HCT116 (cell line): ENCODE results near the gene EPSTI1. TPM values are rescaled to one million over a fixed set of nuclear protein-coding genes. Genes with fewer than 3 reads are reported as not detected.

Experiments
- ATAC-seq: fragments of 200-7000 bp; cut with Tn5 transposase; 2 replicates; pipeline ENCODE4 v1.9.1; 2020; ENCODE audit warnings: mild to moderate bottlenecking, moderate library complexity
- BruUV-seq: library from RNA; stranded (reverse); fragments of 400-500 nt; replicated peaks from 2 replicates; lab custom pipeline; 2021; lab: Mats Ljungman, UMichigan
- CTCF ChIA-PET: fragments of 300-600 bp; sonication (Branson Sonifier 250); formaldehyde crosslinking; loops from one replicate; lab custom pipeline; 2021; ENCODE audit warnings: antibody characterized with exemption; lab: Charles Lee
- POLR2A ChIA-PET: fragments of 300-600, 350-600 bp; sonication (Branson Sonifier 250); formaldehyde crosslinking; loops from one replicate; lab custom pipeline; 2021; ENCODE audit warnings: antibody characterized with exemption; lab: Charles Lee
- RAD21 ChIA-PET, 2 experiments: fragments of 300-600 bp; sonication (Branson Sonifier 250); formaldehyde crosslinking; loops; one replicate each; lab custom pipeline; 2023; ENCODE audit warnings: low total read pairs in 2 of 2; ENCODE audit not compliant: uncharacterized antibody in 2 of 2, unreplicated experiment in 2 of 2, low non-redundant PET in 1 of 2; lab: Charles Lee
- DNase-seq: peaks from one replicate; pipeline ENCODE4 v3.0.0-alpha.2; 2010; ENCODE audit warnings: low read depth, low spot score
- H2AFZ ChIP-seq: fragments of 200-600 bp; shearing (Covaris generic), sonication (generic); 2 replicates; pipeline ENCODE4 v1.6.1; 2017; ENCODE audit warnings: low read depth, mixed run types, mixed read lengths, antibody characterized with exemption, low read length; ENCODE audit not compliant: poor library complexity, severe bottlenecking
- H3K27ac ChIP-seq: 2 replicates; pipeline ENCODE4 v1.5.1; 2012; ENCODE audit warnings: low read depth, low read length
- H3K27me3 ChIP-seq: fragments of 200-600 bp; sonication (generic); 2 replicates; pipeline ENCODE4 v1.6.1; 2016; ENCODE audit warnings: mixed run types, low read length, mixed read lengths; ENCODE audit not compliant: insufficient read depth
- H3K36me3 ChIP-seq, 2 experiments: fragments of 200-500 bp in 1 of 2; fragments of 200-600 bp in 1 of 2; sonication (Bioruptor generic) in 1 of 2; sonication (generic) in 1 of 2; 2 replicates each; pipeline versions ENCODE4 v1.5.1 to v1.6.1; 2014 to 2016; ENCODE audit warnings: low read length in 2 of 2, inconsistent platforms in 1 of 2, mixed read lengths in 1 of 2, mixed run types in 1 of 2; ENCODE audit not compliant: insufficient read depth in 2 of 2, control insufficient read depth in 1 of 2
- H3K4me1 ChIP-seq, 2 experiments: fragments of 200-600 bp in 1 of 2; sonication (generic) in 1 of 2; 2 replicates each; pipeline versions ENCODE4 v1.5.1 to v1.6.1; 2012 to 2017; ENCODE audit warnings: low read length in 2 of 2, inconsistent platforms in 1 of 2, mild to moderate bottlenecking in 1 of 2, mixed read lengths in 1 of 2, mixed run types in 1 of 2, moderate library complexity in 1 of 2; ENCODE audit not compliant: insufficient read depth in 2 of 2, control insufficient read depth in 1 of 2
- H3K4me2 ChIP-seq: fragments of 200-600 bp; sonication (generic); 2 replicates; pipeline ENCODE4 v1.6.1; 2017; ENCODE audit warnings: mixed run types, low read length, mixed read lengths
- H3K4me3 ChIP-seq, 2 experiments: fragments of 200-600 bp in 1 of 2; sonication (generic) in 1 of 2; replicated peaks in 1 of 2; 2 replicates each; pipeline ENCODE4 v1.5.1; 2011 to 2016; ENCODE audit warnings: low read length in 2 of 2, control low read depth in 1 of 2, low read depth in 1 of 2, mild to moderate bottlenecking in 1 of 2, mixed read lengths in 1 of 2, mixed run types in 1 of 2
- H3K79me2 ChIP-seq: fragments of 200-600 bp; sonication (generic); 2 replicates; pipeline ENCODE4 v1.6.1; 2017; ENCODE audit warnings: mild to moderate bottlenecking, mixed run types, low read length, moderate library complexity, mixed read lengths; ENCODE audit not compliant: insufficient read depth
- H3K9ac ChIP-seq: fragments of 200-600 bp; sonication (generic); 2 replicates; pipeline ENCODE4 v1.6.1; 2016; ENCODE audit warnings: low read length, mixed read lengths
- H3K9me2 ChIP-seq: fragments of 200-600 bp; sonication (generic), shearing (Covaris generic); 2 replicates; pipeline ENCODE4 v1.6.1; 2017; ENCODE audit warnings: mixed run types, mild to moderate bottlenecking, moderate library complexity; ENCODE audit not compliant: insufficient read depth
- H3K9me3 ChIP-seq, 2 experiments: fragments of 200-500 bp in 1 of 2; fragments of 200-600 bp in 1 of 2; sonication (Bioruptor generic) in 1 of 2; sonication (generic) in 1 of 2; 2 replicates each; pipeline ENCODE4 v1.6.1; 2014 to 2017; ENCODE audit warnings: low read length in 2 of 2, mixed read lengths in 2 of 2, inconsistent platforms in 1 of 2, low read depth in 1 of 2, mild to moderate bottlenecking in 1 of 2, mixed run types in 1 of 2, moderate library complexity in 1 of 2; ENCODE audit not compliant: control insufficient read depth in 1 of 2, insufficient read depth in 1 of 2
- H4K20me1 ChIP-seq: fragments of 200-600 bp; sonication (generic), shearing (Covaris generic); 2 replicates; pipeline ENCODE4 v1.6.1; 2017; ENCODE audit warnings: mixed run types, mild to moderate bottlenecking, moderate library complexity; ENCODE audit not compliant: insufficient read depth
- CEBPB ChIP-seq: IDR thresholded peaks from 2 replicates; pipeline ENCODE4 v1.6.1; 2012; ENCODE audit warnings: low read depth
- EZH2phosphoT487 ChIP-seq: fragments of 200-600 bp; IDR thresholded peaks from 2 replicates; pipeline ENCODE4 v1.6.1; 2018; ENCODE audit warnings: antibody characterized with exemption, borderline replicate concordance
- FOSL1 ChIP-seq: IDR thresholded peaks from 2 replicates; pipeline ENCODE4 v1.6.1; 2012; ENCODE audit warnings: low read depth
- POLR2AphosphoS5 ChIP-seq: IDR thresholded peaks from 2 replicates; pipeline ENCODE4 v1.6.1; 2011; ENCODE audit warnings: mild to moderate bottlenecking, low read depth, low read length, moderate library complexity
- RAD21 ChIP-seq: IDR thresholded peaks from 2 replicates; pipeline ENCODE4 v1.6.1; 2012; ENCODE audit warnings: low read depth, mild to moderate bottlenecking
- SIN3A ChIP-seq: IDR thresholded peaks from 2 replicates; pipeline ENCODE4 v1.6.1; 2012; ENCODE audit warnings: low read depth
- SP1 ChIP-seq: IDR thresholded peaks from 2 replicates; pipeline ENCODE4 v1.6.1; 2012; ENCODE audit warnings: low read depth
- TCF7L2 ChIP-seq: IDR thresholded peaks from 2 replicates; pipeline ENCODE4 v1.7.0; 2011; ENCODE audit warnings: borderline replicate concordance, inconsistent platforms; ENCODE audit not compliant: insufficient read depth, insufficient read length; ENCODE audit errors: extremely low read depth
- YY1 ChIP-seq: IDR thresholded peaks from 2 replicates; pipeline ENCODE4 v1.6.1; 2011; ENCODE audit warnings: low read length, low read depth, moderate library complexity, mild to moderate bottlenecking; ENCODE audit not compliant: insufficient replicate concordance; ENCODE audit errors: extremely low read depth
- intact Hi-C: fragments of 100-400 bp; cut with micrococcal nuclease; formaldehyde crosslinking; loops from 2 replicates; pipeline ENCODE4 v1.10.0; 2022
- total RNA-seq: library from RNA; stranded (reverse); gene quantifications from one replicate; pipeline ENCODE4 v1.2.1, GENCODE V29; 2021; ENCODE audit not compliant: unreplicated experiment
- TF ChIP-seq, protein P1 (sequence below), 3 experiments: fragments of 200-600 bp in 1 of 3; sonication (generic) in 1 of 3; IDR thresholded peaks in 2 of 3; conservative IDR thresholded peaks in 1 of 3; 2 replicates each; pipeline ENCODE4 v1.5.1; 2012 to 2017; ENCODE audit warnings: low read depth in 2 of 3, low read length in 2 of 3, antibody characterized with exemption in 1 of 3, borderline replicate concordance in 1 of 3, control low read depth in 1 of 3, mild to moderate bottlenecking in 1 of 3, mixed read lengths in 1 of 3, mixed run types in 1 of 3, moderate library complexity in 1 of 3; ENCODE audit not compliant: insufficient read depth in 1 of 3
- TF ChIP-seq, protein P2 (sequence below): IDR thresholded peaks from 2 replicates; pipeline ENCODE4 v1.6.1; 2012

Gene EPSTI1
- total RNA-seq, 1 experiment from 2014 or later: 0.69 TPM

DNA sequence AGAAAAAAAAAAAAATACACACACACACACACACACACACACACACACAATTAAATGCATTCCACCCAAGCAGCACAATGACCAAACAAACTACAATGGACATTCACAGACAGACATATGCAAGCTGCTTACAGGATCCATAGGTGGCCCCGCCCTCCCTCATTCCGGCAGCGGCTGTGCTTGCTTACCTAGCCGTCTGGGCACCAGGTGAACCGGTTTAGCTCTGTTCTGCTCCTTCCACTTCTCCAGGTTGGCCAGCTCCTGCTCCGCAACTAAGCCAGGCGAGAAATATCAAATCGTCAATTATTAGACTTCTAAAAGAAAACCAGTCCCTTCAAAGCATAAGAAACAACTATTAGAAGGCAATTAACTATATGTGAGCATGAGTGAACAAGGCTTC, 23.1 kb downstream of the EPSTI1 start (continued):
- TF ChIP-seq, protein P1, sequence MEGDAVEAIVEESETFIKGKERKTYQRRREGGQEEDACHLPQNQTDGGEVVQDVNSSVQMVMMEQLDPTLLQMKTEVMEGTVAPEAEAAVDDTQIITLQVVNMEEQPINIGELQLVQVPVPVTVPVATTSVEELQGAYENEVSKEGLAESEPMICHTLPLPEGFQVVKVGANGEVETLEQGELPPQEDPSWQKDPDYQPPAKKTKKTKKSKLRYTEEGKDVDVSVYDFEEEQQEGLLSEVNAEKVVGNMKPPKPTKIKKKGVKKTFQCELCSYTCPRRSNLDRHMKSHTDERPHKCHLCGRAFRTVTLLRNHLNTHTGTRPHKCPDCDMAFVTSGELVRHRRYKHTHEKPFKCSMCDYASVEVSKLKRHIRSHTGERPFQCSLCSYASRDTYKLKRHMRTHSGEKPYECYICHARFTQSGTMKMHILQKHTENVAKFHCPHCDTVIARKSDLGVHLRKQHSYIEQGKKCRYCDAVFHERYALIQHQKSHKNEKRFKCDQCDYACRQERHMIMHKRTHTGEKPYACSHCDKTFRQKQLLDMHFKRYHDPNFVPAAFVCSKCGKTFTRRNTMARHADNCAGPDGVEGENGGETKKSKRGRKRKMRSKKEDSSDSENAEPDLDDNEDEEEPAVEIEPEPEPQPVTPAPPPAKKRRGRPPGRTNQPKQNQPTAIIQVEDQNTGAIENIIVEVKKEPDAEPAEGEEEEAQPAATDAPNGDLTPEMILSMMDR (IDR thresholded peaks at IDR 0.05 in 2 of 3, conservative IDR thresholded peaks at IDR 0.05 in 1 of 3; ENCODE audit: borderline replicate concordance in 1 of 3, insufficient read depth in 1 of 3, low read depth in 2 of 3, low read length in 2 of 3): no peak
- TF ChIP-seq FOSL1 (no peak), RAD21 (no peak), EZH2phosphoT487 (no peak)

DNA sequence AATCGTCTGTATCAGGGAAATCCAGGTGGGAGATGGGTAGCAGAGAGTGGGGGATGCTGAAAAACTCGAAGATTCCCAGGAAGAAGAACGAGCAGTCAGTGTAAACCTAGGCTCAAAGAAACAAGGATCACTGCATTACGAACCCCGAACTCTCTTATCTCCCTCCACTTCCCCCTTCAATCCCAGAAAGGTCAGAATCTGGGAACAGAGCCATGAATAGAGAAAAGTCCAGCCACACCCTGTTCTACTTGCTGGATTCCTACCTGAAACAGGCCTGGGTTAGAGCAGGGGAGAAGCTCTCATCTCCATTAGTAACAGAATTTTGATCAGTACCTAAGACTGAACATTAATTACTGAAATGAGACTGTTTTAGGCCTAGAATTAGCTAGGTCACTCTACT, 24.4 kb downstream of the EPSTI1 start:
- H3K79me2 ChIP-seq: no peaks in the 10 kb centered on the region
- H3K9ac ChIP-seq: no peak overlapping the region
- no TSS peak for BruUV-seq
- no peak for ATAC-seq
- no peaks in the 10 kb centered on the region for H3K9me2 ChIP-seq
- POLR2A ChIA-PET: no interaction called here
- H4K20me1 ChIP-seq: no peaks in the 10 kb centered on the region
- no peak overlapping the region for H3K27ac ChIP-seq
- no peak for TF ChIP-seq SIN3A
- no peak for TF ChIP-seq YY1
- TF ChIP-seq POLR2AphosphoS5: no peak
- TF ChIP-seq, protein P2, sequence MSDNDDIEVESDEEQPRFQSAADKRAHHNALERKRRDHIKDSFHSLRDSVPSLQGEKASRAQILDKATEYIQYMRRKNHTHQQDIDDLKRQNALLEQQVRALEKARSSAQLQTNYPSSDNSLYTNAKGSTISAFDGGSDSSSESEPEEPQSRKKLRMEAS: no peak
- TF ChIP-seq TCF7L2: no peak
- TF ChIP-seq SP1: no peak; the same call in 1 of the 2 replicates
- no peak for TF ChIP-seq CEBPB
- TF ChIP-seq, all 23 proteins: peak for 0
- Histone ChIP-seq H3K4me1 (peaks cover 4 to 12% of the 10 kb centered on the region in 2 experiments; a peak in 3 of 4 replicates), H3K4me3 (no peak overlapping the region), H2AFZ (no peak overlapping the region), H3K9me3 (no peaks in the 10 kb centered on the region), H3K27me3 (no peaks in the 10 kb centered on the region), H3K4me2 (peak overlapping the region; percentile 3; the same call in 1 of the 2 replicates), H3K36me3 (no peaks in the 10 kb centered on the region)
- DNase-seq: no peak
- ChIA-PET RAD21 (no interaction called here), CTCF (interaction anchor here (1.1 kb wide), 1 partner anchor 24 kb away, joined by 3 read pairs; the partner anchor contains the start of gene EPSTI1)
- intact Hi-C loops: loop anchor here (5.0 kb wide), 1 partner anchor 165 kb away; no protein-coding TSS in a partner anchor
